Measurements from ENCODE around the gene KRTAP5-10.
"Not testable (repeated sequence)": the region's sequence is repeated elsewhere in the genome, so short reads cannot be mapped to it uniquely, and the experiment has no call there.

KRTAP5-10 gene

DNA sequence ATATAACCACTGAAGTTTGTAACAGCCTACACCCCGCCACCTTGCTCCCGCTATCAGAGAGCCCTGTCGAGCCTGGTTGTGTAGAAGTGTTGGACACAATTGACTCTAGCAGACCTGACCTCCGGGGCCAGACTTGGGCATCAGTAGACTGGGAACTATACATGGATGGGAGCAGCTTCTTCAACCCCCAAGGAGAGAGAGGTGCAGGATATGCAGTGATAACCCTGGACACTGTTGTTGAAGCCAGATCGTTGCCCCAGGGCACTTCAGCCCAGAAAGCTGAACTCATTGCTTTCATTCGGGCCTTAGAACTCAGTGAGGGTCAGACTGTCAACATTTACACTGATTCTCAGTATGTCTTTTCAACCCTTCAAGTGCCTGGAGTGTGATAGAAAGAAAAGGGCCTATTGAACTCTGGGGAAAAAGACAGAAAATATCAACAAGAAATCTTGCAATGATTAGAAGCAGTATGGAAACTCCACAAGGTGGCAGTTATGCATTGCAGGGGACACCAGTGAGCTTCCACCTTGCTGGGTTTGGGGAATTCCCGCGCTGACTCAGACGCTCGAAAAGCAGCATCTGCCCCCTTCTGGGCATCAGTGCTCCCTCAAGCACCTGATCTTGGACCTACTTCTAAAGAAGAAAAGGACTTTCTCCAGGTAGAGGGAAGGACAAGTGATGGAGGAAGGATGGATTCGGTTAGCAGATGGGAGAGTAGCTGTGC is 23.6 kb downstream of the KRTAP5-10 start:
- not testable (repeated sequence) for H3K27me3 ChIP-seq (ENCODE audit: insufficient read depth, low read length); H3K79me2 ChIP-seq (ENCODE audit: control insufficient read depth, insufficient read depth, low read length, unreplicated experiment); H3K4me1 ChIP-seq (ENCODE audit: control insufficient read depth, insufficient read depth, low read length, unreplicated experiment); H3K27ac ChIP-seq (ENCODE audit: low read depth, low read length); H3K4me3 ChIP-seq (ENCODE audit: low read depth, low read length); H3K36me3 ChIP-seq (ENCODE audit: insufficient read depth, low read length); H2AFZ ChIP-seq (ENCODE audit: low read length, unreplicated experiment)

DNA sequence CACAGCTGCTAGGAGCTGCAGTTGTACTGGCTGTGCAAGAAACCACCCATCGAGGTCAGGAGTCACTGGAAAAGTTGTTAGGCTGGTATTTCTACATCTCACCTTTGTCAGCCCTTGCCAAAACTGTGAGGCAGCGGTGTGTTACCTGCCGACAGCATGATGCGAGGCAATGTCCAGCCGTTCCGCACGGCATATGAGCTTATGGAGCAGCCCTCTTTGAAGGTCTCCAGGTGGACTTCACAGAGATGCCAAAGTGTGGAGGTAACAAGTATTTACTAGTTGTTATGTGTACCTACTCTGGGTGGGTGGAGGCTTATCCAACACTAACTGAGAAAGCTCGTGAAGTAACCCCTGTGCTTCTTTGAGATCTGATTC is 24.2 kb downstream of the KRTAP5-10 start:
- H3K27ac ChIP-seq (ENCODE audit: low read depth, low read length); H3K4me3 ChIP-seq (ENCODE audit: low read depth, low read length); H3K36me3 ChIP-seq (ENCODE audit: insufficient read depth, low read length); H3K79me2 ChIP-seq (ENCODE audit: control insufficient read depth, insufficient read depth, low read length, unreplicated experiment); H3K27me3 ChIP-seq (ENCODE audit: insufficient read depth, low read length); H2AFZ ChIP-seq (ENCODE audit: low read length, unreplicated experiment); H3K4me1 ChIP-seq (ENCODE audit: control insufficient read depth, insufficient read depth, low read length, unreplicated experiment): not testable (repeated sequence)

DNA sequence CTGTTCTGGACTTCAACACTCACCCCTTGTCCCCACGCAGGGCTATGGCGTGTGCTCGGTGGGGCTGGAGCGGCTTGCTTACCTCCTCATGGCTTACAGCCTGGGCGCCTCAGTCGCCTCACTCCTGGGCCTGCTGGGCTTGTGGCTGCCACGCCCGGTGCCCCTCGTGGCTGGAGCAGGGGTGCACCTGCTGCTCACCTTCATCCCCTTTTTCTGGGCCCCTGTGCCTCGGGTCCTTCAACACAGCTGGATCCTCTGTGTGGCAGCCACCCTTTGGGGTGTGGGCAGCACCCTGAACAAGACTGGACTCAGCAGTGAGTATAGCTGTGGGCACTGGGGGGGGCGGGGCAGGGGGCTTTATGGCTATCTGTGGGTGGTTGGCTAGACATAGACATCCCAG is 37.9 kb downstream of the KRTAP5-10 start:
- H3K27me3 ChIP-seq (ENCODE audit: insufficient read depth, low read length) = peaks cover 14% of the 10 kb centered on the region
- not testable (repeated sequence) for H3K36me3 ChIP-seq (ENCODE audit: insufficient read depth, low read length); H3K79me2 ChIP-seq (ENCODE audit: control insufficient read depth, insufficient read depth, low read length, unreplicated experiment); H3K4me3 ChIP-seq (ENCODE audit: low read depth, low read length); H3K27ac ChIP-seq (ENCODE audit: low read depth, low read length); H3K4me1 ChIP-seq (ENCODE audit: control insufficient read depth, insufficient read depth, low read length, unreplicated experiment); H2AFZ ChIP-seq (ENCODE audit: low read length, unreplicated experiment)

DNA sequence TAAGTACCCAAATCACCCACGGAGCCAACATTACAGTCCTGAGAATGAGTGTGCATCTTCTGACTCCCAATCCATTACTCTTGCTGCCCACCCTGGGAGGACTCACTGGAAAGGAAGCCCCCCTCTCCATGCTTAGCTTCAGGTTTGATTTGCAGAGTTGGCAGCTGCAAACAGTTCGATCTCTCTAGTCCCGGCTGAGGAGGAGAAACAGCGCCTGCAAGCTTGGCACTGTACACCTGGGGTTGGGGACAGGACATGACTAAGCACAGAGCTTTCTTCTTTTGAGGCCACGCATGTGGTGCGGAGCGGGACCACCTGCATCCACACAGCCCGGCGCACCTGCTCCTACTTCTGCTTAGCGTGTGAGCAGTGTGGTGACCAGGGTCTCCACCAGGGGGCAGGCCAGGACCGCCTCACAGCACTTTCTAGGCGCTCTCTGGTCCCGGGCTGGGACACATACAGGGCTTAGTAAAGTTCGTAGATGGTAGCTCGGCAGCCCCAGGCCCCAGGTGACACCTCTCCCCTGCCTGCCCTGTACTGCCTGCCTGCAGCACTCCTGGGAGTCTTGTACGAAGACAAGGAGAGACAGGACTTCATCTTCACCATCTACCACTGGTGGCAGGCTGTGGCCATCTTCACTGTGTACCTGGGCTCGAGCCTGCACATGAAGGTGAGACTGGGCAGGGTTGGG is 39.6 kb downstream of the KRTAP5-10 start:
- H3K36me3 ChIP-seq (ENCODE audit: insufficient read depth, low read length); H3K4me1 ChIP-seq (ENCODE audit: control insufficient read depth, insufficient read depth, low read length, unreplicated experiment); H3K4me3 ChIP-seq (ENCODE audit: low read depth, low read length); H2AFZ ChIP-seq (ENCODE audit: low read length, unreplicated experiment); H3K27ac ChIP-seq (ENCODE audit: low read depth, low read length); H3K79me2 ChIP-seq (ENCODE audit: control insufficient read depth, insufficient read depth, low read length, unreplicated experiment): not testable (repeated sequence)
- peaks cover 14% of the 10 kb centered on the region for H3K27me3 ChIP-seq (ENCODE audit: insufficient read depth, low read length)

DNA sequence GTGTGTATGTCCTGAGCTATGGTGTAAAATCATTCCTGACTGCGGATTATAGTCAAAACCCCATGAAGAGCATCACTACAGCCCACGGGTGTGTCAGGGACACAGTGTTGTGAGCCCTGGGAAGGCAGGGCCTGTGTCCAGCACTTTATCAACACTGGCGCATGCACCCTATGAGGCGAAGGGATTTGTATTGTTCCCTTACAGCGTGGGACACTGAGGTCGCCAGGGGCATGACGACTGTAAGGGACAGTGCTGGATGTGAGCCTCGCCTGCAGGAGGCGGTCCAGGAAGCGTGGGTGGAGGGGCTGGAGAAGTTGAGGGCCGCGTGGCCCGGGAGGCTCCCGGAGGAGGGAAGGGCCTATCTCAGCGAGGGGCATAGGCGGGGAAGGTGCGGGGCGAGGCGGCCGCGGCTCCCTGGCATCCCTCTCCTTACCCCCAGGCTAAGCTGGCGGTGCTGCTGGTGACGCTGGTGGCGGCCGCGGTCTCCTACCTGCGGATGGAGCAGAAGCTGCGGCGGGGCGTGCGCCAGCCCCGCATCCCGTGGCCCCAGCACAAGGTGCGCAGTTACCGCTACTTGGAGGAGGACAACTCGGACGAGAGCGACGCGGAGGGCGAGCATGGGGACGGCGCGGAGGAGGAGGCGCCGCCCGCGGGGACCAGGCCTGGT is 41.6 kb downstream of the KRTAP5-10 start:
- H3K27me3 ChIP-seq (ENCODE audit: insufficient read depth, low read length) = peaks cover 14% of the 10 kb centered on the region; the same call in 1 of the 2 replicates
- H3K27ac ChIP-seq (ENCODE audit: low read depth, low read length); H3K36me3 ChIP-seq (ENCODE audit: insufficient read depth, low read length); H3K79me2 ChIP-seq (ENCODE audit: control insufficient read depth, insufficient read depth, low read length, unreplicated experiment); H2AFZ ChIP-seq (ENCODE audit: low read length, unreplicated experiment); H3K4me3 ChIP-seq (ENCODE audit: low read depth, low read length); H3K4me1 ChIP-seq (ENCODE audit: control insufficient read depth, insufficient read depth, low read length, unreplicated experiment): not testable (repeated sequence)

DNA sequence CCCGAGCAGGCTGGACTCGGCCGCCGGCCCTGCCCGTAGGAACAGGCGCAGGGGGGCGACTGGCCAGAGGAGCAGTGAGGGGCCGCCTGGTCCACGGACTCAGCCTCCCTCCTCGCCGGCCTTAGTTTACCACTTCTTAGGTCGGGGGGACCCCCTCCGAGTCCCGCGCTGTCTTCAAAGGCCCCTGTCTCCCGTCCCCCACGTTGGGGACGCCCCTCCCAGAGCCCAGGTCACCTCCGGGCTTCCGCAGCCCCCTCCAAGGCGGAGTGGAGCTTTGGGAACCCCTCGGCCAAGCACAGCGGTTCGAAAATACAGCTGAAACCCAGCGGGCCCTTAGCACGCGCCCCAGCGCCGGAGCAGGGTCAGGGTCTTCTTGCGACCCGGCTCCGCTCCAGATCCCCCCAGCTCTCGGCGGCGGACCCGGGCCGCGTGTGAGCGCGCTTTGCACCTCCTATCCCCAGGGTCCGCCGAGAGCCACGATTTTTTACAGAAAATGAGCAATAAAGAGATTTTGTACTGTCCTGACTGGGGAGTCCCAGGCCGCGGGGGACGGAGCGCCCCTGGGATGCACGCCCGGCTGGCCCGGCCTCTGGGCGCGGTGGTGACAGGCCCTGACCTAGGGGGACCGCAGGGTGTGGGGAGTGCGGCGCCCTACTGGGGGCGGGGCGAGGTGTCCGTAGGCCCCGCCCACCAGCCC is 42.3 kb downstream of the KRTAP5-10 start:
- not testable (repeated sequence) for H3K79me2 ChIP-seq (ENCODE audit: control insufficient read depth, insufficient read depth, low read length, unreplicated experiment); H3K36me3 ChIP-seq (ENCODE audit: insufficient read depth, low read length); H3K27ac ChIP-seq (ENCODE audit: low read depth, low read length); H2AFZ ChIP-seq (ENCODE audit: low read length, unreplicated experiment); H3K4me1 ChIP-seq (ENCODE audit: control insufficient read depth, insufficient read depth, low read length, unreplicated experiment); H3K4me3 ChIP-seq (ENCODE audit: low read depth, low read length)
- H3K27me3 ChIP-seq (ENCODE audit: insufficient read depth, low read length) = peaks cover 14% of the 10 kb centered on the region; the same call in 1 of the 2 replicates

DNA sequence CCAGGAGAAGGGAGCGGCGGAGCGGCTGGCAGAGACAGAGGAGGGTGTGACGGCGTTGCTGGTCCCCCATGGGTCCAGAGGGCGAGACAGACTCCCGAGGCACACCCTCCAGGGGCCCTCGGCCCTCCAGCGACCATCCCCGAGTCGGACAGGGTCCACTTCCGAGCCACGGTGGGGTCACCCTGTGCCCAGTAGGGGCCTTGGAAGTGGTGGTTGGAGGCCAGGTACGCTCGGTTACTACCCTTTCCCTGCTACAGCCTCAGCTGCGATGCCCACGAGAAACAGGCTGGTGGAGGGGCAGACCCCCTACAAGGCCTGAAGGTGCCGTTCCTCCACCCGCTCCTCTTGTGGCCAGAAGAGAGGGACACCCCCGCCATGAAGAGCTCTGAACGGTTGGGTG is 42.9 kb downstream of the KRTAP5-10 start:
- H3K4me3 ChIP-seq (ENCODE audit: low read depth, low read length) = not testable (repeated sequence)

DNA sequence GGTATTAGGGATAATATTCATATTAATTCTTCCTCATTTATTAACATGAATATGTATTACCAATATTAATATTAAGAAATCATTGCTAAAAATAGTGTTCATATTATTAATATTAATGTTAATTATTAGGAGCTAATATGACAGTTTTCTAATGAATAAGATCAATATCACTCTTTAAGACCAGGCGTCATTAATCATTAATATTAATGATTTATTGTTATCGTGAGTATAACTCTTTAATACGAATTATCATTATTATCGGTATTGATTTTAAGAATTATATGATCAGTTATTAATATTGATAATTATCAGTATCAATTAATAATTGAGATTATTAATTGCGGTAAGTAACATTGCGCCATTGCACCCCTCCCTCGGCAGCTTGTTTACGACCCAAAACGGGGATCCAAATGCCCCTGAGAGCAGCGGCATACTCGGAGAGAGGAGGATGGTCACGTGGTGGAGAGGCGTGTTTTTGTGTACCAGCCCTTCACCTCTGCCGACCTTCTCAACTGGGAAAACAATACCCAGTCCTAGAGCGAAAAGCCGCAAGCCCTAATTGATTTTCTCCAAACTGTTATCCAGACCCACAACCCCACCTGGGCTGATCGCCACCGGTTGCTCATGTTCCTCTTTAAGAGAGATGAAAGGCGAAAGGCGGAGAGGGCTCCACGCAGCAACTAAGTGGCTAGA is 46.0 kb downstream of the KRTAP5-10 start:
- not testable (repeated sequence) for H3K4me3 ChIP-seq (ENCODE audit: low read depth, low read length); H2AFZ ChIP-seq (ENCODE audit: low read length, unreplicated experiment); H3K79me2 ChIP-seq (ENCODE audit: control insufficient read depth, insufficient read depth, low read length, unreplicated experiment); H3K36me3 ChIP-seq (ENCODE audit: insufficient read depth, low read length); H3K27ac ChIP-seq (ENCODE audit: low read depth, low read length); H3K4me1 ChIP-seq (ENCODE audit: control insufficient read depth, insufficient read depth, low read length, unreplicated experiment)
- peaks cover 14% of the 10 kb centered on the region; the same call in 1 of the 2 replicates for H3K27me3 ChIP-seq (ENCODE audit: insufficient read depth, low read length)

More for the DNA sequence above, 42.9 kb downstream of the KRTAP5-10 start:
- not testable (repeated sequence) for H3K79me2 ChIP-seq (ENCODE audit: control insufficient read depth, insufficient read depth, low read length, unreplicated experiment); H3K27ac ChIP-seq (ENCODE audit: low read depth, low read length); H3K36me3 ChIP-seq (ENCODE audit: insufficient read depth, low read length); H3K4me1 ChIP-seq (ENCODE audit: control insufficient read depth, insufficient read depth, low read length, unreplicated experiment); H2AFZ ChIP-seq (ENCODE audit: low read length, unreplicated experiment)
- H3K27me3 ChIP-seq (ENCODE audit: insufficient read depth, low read length) = peaks cover 14% of the 10 kb centered on the region; the same call in 1 of the 2 replicates

DNA sequence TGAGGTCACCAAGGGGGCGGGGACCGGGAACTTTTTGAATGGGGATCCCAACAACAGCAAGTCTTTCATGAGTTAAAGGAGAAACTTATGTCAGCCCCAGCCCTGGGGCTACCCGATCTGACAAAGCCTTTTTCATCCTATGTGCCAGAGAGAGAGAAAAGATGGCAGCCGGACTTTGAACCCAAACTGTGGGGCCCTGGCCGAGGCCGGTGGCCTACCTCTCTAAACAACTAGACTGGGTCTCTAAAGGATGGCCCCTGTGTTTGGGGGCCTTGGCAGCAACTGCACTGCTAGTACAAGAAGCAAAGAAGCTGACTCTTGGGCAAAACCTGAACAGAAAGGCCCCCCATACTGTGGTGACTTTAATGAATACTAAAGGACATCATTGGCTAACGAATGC is 48.6 kb downstream of the KRTAP5-10 start:
- not testable (repeated sequence) for H3K4me1 ChIP-seq (ENCODE audit: control insufficient read depth, insufficient read depth, low read length, unreplicated experiment); H3K27ac ChIP-seq (ENCODE audit: low read depth, low read length); H3K4me3 ChIP-seq (ENCODE audit: low read depth, low read length); H3K27me3 ChIP-seq (ENCODE audit: insufficient read depth, low read length); H2AFZ ChIP-seq (ENCODE audit: low read length, unreplicated experiment); H3K36me3 ChIP-seq (ENCODE audit: insufficient read depth, low read length); H3K79me2 ChIP-seq (ENCODE audit: control insufficient read depth, insufficient read depth, low read length, unreplicated experiment)

DNA sequence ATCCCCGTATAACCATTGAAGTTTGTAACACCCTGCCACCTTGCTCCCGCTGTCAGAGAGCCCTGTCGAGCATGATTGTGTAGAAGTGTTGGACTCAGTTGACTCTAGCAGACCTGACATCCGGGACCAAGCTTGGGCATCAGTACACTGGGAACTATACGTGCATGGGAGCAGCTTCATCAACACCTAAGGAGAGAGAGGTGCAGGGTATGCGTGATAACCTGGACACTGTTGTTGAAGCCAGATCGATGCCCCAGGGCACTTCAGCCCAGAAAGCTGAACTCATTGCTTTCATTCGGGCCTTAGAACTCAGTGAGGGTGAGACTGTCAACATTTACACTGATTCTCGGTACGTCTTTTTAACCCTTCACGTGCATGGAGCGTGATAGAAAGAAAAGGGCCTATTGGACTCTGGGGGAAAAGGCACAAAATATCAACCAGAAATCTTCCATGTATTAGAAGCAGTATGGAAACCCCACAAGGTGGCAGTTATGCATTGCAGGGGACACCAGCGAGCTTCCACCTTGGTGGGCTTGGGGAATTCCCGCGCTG is 49.1 kb downstream of the KRTAP5-10 start:
- not testable (repeated sequence) for H3K79me2 ChIP-seq (ENCODE audit: control insufficient read depth, insufficient read depth, low read length, unreplicated experiment); H3K4me3 ChIP-seq (ENCODE audit: low read depth, low read length); H3K27me3 ChIP-seq (ENCODE audit: insufficient read depth, low read length); H2AFZ ChIP-seq (ENCODE audit: low read length, unreplicated experiment); H3K36me3 ChIP-seq (ENCODE audit: insufficient read depth, low read length); H3K4me1 ChIP-seq (ENCODE audit: control insufficient read depth, insufficient read depth, low read length, unreplicated experiment); H3K27ac ChIP-seq (ENCODE audit: low read depth, low read length)
